Measurements from ENCODE around the gene GADL1.
A peak's percentile ranks its signal among the peaks of the same experiment; 100 is the strongest.

GADL1 gene

DNA sequence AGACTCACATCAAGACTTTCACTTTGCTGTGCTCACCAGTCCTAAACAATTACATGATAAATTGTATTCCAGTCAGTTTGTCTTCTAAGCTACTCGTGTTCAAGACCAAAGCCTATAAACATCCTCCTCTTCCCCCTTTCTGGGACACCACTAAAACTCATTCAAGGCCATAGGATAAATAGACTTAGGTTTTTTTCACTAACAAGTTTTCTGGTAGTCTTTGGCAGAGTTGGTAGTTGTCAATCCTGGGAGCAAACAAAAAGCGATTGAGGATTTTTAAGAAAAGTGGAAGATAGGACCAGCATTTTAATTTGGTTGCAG is 173.2 kb downstream of the GADL1 start:
- no peak for DNase-seq (ENCODE audit: low spot score)

DNA sequence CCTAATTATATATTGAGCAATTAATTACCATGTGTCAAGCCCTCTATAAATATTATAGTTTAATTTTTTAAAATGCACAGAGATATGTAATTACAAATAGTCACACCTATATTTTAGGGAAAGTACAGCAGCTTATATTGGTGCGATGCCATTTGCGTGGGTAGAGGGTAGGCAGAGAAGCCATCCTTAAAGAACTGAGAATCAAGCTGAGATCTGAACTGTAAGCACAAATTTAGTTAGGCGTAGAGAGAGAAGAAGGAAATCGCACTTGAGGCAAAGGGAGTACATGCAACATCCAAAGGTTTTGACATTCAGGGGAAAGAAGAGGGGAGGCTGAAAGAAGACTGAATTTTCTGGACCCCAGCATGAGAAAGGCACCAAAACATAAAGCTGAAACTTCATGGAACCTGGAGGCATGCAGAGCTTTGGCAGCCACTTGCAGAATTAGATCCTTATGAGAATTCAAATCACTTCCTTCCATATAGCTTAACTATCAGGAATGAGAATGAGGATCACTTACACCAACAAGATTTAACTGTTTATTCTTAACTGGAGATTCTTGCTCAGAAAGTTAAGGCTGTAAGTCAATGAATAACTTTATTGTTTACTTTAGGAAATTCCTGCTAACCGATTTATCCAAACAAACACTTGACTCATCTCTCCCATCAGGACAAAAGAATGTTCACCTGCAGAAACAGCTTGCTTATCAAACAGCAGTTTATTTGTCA is 173.7 kb downstream of the GADL1 start:
- peak; percentile 90 for DNase-seq (ENCODE audit: low spot score)

DNA sequence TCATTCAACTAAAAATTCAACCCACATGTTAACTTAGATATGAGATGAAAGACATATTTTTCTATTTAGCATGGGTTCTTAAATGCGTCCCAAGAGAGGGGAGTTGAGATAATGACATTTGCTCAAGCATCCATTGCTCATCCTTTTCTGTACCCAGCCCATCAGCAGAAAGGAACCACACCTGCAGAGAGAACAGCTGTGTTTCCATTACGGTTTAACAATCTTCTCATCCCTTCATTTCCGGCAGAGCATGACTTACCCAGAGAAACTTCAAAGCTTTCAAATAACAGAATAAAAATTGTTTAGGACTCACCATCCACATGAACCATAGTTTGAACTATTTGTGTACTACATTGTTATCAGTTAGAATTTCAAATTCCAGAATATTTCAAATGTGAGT is 174.9 kb downstream of the GADL1 start:
- DNase-seq (ENCODE audit: low spot score) = no peak

DNA sequence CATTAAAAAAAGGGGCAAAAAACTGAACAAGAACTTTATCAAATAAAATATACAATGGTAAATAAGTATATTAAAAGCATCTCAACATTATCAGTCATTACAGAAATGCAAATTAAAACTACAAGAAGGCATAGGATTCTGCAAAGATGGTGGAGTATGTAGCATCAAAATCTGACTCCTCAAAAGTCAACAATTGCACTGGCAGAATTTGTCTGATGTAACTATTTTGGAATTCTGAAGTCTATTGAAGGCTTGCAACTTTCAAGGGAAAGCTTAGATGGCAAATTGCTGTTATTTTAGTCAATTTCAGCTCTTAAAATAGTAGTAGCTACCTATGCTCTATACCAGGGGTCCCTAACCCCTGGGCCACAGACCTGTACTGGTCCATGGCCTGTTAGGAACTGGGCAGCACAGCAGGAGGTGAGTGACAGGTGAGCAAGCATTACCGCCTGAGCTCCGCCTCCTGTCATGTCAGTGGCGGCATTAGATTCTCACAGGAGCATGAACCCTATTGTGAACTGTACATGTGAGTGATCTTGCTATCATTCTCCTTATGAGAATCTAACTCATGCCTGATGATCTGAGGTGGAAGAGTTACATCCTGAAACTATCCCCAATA is 180.5 kb downstream of the GADL1 start:
- DNase-seq (ENCODE audit: low spot score) = no peak

DNA sequence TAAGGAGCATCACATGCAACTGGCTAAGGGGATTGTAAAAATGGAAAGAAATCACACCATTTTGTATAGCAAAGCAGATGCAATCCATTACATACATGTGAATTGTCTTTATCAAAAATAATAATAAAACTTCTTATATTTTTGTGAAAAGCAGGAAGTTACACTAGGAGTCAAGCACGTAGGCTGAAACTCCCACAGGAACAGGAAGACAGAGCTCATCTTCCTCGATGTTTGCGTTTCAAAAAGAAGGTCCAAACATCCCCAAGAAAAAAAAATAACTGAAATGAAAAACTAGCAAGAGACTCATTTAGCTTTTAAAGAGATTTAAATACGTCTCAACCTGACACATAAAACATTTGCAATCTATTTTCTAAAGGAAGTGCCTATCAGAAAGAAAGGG is 181.5 kb downstream of the GADL1 start:
- no peak for DNase-seq (ENCODE audit: low spot score)

DNA sequence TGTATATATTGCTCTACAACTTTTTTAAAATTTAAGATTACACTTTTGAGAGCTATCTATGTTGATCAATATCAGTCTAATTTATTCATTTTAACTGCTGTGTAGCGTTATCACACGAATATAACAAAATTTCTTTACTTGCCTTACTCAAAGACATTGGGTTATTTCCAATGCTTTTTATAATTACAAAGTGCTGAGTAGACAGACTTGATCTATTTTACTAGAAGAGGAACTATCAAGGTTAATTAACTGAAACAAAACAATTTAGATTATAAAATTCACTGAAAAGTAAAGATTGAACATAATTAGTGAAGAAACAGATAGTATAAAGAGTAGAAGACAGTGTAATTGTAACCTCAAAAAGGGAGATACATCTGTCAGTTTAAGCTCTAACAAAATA is 182.6 kb downstream of the GADL1 start:
- DNase-seq (ENCODE audit: low spot score) = no peak

DNA sequence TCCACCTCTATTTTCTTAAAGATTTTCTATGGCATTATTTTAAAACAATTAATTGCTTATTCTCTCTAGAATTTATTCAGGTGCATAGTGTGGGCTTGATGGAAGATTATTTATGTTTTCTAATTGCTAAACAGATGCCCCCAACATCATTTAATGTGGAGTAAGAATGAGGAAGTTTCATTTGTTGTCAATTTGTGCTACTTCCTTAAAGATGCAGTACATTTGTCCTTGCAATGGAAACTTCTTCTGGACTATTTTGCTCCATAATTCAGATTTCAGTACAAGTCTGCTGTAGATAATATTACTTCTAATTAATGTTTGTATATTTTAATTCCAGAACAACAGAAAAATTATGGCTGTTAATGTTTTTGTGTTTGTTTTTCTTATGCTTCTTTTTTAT is 183.3 kb downstream of the GADL1 start:
- DNase-seq (ENCODE audit: low spot score) = no peak

DNA sequence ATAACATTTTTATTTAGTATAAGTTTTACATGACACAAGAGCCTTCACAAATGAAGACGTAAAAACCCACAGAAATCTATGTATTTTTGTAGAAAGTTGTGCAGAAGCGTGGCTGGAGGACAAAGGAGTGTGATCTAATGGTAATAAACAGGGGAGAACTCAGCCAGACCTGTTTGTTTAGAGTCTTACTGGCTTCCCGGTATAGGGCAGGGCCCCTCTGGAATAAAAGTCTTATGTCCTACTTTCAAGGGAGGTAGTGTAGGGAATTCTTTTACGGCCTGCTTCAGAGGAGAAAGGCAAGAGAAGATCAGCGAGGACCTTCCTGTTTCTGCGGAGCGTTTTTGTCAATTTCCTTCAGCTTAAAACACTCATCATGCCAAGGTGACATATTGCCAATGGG is 184.4 kb downstream of the GADL1 start:
- peak; percentile 41 for DNase-seq (ENCODE audit: low spot score)

DNA sequence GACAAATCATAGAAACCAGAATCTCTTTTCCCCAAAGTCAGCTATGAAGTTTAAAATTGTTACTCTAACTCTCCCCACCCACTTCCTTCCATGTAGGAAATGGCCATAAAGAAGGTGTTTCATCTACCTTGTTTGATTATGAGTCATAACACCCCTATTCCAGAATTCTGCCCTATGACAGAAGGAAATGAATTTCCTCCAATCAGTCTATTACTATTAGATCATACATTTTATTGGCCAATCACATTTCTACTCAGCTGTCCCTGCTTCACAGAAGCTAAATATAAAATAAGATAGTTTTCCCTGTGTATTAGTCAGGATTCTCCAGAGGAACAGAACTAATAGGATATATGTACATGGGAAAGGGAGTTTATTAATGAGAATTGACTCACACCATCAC is 186.0 kb downstream of the GADL1 start:
- peak; percentile 45 for DNase-seq (ENCODE audit: low spot score)

DNA sequence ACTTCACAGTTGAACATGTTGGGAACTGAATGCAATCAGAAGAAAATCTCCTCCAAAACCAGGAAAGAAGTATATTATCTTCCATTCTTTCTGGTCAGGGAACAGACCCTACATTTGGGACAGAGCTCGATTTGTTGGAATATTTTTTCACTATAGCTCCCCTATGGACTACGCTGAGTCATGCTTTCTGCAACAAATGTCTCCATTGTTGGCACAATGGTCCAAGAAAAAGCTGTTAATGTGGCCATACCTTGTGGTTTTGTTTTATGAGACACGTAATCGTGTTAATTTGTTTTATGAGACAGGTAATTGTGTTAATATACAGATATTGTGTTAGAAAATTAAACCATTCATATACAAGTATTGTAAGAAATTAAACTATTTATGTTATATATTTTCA is 186.6 kb downstream of the GADL1 start:
- DNase-seq (ENCODE audit: low spot score) = peak; percentile 37

DNA sequence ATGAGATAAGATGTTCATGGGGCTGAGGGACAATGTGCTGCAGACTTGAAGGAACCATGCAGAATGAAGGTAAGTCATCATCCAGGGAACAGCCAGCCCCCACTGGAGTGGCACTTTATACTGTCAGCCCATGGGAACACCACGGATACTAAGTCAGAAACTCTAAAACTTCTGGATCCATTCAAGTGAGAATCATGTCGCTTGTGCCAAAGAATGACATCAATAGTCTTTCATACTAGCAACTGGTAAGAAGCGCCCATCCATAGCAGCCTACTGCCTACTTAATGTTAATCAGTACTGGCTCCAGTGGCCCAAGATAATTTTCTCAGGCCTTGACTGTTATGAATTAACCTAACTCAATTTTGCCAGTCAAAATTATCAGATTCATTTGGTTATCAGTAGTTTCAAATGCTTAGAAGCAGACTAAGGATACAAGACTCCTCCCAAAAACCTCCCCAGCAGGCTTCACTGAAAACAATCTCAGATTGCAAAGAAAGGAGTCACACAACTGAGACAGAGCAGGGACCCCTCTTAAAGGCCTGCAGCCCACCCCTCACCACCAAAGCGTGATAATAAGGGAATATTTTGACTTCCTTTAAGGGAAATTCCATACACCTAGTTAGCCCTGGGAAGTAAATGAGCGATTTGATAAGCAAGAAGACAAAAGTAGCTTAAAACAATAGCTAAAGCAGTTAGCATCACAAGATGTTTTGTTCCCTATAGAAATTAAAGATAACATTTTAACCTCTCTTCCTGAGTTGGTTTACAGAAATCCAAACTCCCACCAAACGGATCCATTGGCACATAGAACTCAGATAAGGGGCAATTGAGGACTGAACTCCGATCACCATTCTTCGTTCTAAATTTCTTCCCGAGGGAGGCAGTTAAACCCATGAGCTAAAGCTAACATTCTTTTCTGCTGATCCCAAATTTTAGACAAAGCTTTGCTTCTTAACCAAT is 189.2 kb downstream of the GADL1 start:
- DNase-seq (ENCODE audit: low spot score) = no peak

DNA sequence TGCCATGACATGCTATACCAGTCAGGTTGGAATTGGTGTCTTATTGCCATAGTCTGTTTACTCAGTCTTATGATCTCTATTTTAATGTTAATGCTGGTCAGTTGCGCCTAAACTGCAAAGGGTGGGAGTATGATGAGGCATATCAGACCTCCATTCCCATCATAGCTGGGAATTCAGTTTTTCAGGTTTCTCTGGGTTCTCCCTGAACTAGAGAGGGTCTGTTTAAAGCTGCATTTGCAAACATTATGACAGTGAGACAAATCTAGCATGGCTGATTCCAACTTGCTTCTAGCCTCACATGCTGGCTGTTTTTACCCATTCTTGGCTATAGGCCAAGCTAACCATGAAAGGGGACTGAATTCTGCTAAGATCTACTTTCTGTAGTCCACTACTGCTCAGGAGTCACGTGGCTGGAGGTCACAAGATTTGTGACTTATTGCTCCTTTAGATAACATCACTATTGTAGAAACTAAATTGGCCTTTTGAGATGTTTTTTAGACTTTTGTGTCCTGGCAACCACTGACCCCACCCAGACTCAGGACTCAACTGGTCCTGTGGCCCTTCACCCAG is 191.5 kb downstream of the GADL1 start:
- no peak for DNase-seq (ENCODE audit: low spot score)

DNA sequence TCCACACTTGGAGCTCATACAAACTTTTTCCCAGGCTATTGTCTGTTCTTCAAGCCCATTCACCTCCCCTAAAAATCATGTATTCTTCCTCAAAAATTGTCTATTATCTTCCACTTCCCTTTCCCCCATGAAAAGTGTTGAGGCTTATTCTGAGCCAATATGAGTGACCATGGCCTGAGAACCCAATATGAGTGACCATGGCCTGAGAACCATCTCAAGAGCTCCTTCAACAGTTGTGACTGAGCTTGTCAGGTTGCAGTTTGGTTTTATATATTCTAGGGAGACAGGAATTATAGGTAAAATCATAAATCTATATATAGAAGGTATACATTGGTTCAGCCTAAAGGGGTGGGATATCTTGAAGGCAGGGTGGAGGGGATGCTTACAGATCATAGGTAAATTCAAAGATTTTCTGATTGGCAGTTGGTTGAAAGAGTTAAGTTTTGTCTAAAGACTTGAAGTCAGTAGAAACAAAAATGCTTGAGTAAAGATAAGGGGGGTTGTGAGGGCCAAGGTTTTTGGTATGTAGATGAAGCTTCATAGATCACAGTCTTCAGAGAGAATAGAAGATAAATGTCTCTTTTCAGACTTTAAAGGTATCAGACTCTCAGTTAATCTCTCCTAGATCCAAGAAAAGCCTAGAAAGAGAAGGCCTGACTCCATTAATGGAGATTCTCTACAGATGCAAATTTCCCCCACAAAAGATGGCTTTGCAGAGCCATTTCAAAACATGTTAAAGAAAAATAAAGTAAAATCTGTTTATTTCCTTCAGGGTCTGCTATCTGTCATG is 192.2 kb downstream of the GADL1 start:
- no peak for DNase-seq (ENCODE audit: low spot score)

DNA sequence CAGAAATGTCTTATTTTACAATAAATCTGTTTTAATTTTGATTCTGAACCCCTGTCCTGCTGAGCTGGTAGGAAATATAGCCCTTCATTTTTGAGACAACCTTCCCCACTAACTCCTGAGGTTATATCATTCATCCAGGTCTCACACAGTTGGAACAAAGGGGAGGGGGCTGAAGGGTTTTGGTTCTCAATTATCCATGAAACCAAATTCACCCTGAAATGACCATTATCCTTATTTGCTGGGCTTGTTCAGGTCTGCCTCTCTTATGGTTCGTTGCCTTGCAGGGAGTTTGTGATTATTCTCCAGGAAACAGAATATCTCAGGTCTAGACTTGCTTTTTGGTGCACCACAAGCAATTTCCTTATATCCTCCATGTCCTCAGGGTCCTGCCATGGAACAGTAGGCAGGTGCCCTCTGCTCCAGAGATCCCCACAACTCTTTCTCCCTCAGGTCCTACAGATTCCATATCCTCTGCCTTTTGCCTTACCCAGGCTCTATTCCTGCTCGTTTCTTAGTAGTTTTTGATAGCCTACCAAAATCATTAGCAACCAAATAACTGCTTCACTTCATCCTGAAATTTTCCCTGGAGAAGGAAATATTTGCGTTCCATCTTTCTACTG is 193.6 kb downstream of the GADL1 start:
- no peak for DNase-seq (ENCODE audit: low spot score)

DNA sequence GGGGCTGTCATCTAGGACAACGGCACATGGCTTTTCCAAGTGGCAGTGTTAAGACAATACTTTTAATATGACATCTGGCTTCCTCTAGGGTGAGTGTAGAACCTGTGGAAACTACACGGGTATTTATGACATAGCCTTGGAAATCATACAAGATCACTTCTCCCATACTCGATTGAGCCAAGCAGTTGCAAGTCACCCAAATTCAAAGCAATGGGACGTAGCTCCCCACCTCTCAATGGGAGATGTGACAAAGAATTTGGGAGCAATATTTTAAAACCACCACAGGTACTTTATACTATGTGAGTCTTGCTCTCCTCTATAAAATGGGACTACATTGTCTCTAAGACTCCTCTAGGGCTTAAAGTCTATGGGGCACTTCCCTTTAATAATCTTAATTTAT is 194.5 kb downstream of the GADL1 start:
- DNase-seq (ENCODE audit: low spot score) = no peak

DNA sequence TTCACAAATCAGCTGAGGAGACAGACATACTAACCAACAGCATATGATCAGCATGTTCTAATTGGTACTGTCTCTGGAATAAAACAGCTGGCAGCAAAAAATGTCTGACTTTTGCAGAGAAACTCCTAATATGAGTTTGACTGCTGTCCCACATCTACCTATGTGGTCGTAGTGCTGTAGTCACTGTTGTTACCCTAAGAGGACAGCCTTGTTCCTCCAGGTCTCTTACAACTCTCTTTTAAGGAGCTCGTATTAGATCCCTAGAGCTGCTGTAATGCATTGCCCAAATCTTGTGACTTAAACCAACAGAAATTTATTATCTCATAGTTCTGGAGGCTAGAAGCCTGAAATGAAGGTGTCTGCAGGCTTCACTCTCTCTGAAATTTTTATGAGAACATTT is 195.9 kb downstream of the GADL1 start:
- no peak for DNase-seq (ENCODE audit: low spot score)

DNA sequence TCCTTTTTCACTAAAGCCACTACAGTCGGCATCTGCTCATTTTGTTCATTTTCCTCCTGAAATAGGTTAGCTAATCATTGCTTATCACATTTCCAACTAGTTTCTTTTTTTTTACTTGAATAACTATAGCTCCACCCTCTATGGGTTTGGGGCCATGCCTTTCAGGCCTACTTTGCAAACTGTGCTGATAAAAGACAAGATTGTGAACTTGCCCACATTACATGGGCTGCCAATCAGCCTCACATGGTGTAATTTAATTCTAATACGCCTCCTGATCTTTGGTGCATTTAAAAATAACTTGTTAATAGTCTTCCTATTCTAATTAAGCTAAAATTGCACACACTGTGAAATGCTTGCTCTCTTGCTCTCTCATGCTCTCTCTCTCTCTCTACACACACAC is 197.6 kb downstream of the GADL1 start:
- DNase-seq (ENCODE audit: low spot score) = no peak

DNA sequence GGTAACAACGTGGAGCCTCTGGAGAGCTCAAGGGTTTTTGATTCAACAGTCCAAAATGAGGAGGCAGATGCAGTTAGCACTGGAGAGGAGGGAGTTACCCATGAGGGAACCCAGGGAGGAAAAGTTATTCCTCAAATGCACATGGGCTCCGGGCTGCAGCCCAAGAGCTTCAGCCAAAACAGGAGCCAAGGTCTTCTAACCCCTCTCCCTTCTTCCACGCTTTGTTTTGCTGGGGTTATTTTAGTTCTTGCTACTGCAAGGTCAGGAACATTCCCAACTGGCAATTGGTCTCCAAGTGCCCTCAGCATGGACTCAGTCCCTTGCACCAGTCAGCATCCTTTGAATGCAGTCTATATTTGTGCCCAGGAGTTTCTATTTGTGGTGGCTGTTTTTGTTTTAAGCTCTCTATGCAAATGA is 198.1 kb downstream of the GADL1 start:
- DNase-seq (ENCODE audit: low spot score) = no peak

DNA sequence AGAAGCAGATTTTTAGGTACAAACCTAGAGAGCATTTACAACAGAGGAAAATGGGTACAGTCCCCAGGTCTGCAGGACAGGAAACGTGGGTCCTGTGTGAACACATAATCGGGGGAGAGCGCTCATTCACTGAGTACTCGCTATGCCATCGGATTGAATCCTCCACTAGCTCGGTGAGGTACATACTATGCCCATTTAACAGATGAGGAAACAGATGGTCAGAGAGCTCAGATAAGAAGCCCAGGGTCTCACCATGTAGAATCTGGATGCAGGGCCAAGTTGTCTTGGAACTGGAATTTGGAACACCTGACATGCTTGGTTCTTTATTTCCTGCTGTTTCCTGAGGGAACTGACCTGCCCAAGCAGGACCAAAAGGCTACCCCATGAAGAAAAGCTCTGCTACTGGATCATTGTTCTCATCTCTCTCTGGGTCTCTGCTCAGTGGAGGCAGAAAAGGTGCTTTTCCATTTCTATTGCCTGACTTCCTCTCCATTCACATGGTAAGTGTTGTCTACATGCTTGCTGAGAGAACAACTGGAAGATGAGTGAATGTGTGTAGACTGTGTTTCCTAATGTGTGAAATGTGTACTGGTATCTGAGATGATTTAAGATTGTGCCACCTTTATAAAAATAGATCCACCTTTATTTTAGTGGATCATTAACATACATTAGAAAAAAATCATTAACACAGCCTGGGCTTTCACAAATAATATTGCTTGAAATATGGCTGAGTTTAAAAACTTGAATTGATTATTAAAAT is 199.0 kb downstream of the GADL1 start:
- no peak for DNase-seq (ENCODE audit: low spot score)

DNA sequence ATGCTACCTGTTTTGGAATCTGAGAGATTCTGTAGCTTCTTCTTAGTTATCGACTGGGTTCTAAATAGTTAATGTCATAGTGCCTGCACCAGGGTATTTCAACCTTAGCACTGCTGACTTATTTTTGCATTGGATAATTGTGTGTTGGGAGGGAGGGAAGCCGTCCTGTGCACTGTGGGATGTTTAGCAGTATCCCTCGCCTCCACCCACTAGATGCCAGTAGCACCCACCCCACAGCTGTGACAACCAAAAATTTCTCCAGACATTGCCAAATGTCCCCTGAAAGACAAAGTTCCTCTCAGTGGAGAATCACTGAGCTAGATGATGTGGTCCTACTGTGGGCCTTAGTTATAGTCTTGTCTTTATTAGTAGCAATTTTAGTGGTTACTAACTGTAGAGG is 199.8 kb downstream of the GADL1 start:
- no peak for DNase-seq (ENCODE audit: low spot score)

DNA sequence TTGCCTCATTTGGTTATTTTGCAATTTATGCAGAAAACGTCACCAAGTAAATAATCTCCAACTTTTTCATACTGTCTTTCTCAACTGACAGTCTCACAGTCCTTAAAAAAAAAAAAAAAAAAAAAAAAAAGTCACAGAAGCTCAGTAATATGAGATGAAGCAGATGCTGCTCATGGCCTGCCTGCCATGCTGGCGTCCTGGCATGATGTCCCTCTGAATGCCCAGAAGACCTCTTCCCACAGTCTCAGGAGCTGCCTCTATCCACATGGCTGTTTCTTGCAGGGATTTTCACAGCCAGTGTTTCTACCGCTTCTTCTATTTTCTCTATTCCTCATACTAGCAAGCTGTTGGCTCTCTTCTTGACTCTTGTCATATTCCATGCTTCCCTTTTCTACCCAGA is 200.3 kb downstream of the GADL1 start:
- no peak for DNase-seq (ENCODE audit: low spot score)

Measured in LoVo (cell line).